GM19351 (cell line): ENCODE data around the gene TXNDC11.

Source experiments
- ATAC-seq: cut with Tn5 transposase; IDR thresholded peaks from one replicate; pipeline ENCODE4 v1.9.1; 2021; ENCODE audit warnings: mild to moderate bottlenecking, moderate library complexity; ENCODE audit not compliant: unreplicated experiment

TXNDC11 gene

DNA sequence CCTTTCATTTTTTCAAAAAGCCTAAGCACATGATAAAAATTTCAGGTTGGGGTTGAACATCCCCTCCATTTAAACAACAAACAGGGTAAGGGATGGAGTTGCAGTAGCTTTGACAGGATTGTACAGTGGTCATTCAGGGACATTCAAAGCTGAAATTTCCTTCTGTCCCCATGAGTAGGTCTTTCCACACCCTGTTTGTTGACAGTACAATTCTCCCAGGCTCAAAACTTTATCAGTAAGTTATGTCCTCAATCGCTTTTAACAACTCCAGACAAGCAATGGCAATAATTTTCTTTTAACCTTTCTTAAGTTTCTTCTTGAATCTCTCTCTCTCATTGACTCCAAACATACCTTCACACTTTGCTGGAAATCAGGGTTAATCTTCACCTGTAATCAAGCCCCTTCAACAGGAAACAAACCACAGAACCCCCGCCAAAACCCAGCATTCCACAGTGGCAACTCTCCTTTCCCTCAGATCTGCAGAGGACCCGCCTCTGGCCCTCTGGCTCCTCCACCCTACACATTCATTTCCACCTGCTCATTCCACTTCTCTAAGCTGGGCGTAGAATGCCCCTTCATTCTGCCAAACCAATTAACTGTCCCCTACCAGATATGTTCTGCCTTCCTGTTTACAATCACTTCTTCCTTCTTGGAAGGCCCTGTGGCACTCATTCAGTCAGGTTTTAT is 20.7 kb downstream of the TXNDC11 start:
- no peak for ATAC-seq

DNA sequence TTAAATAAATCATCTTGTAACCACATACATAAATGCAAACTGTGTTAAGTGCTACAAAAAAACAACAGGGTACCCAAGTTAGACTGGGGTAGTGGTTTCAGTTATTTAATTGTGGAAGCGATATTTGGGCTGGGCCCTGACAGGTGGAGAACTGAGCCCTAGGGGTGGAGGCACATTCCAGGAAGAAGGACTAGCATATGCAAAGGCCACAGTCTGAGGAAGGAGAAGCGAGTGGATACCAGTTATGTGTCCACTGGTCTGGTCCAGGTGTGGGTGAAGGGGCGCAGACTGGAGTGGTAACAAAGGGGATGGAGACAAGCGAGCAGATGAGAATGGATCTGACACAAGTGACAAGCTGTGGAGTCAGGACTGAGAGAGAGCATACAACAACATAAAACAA is 22.9 kb downstream of the TXNDC11 start:
- no peak for ATAC-seq

DNA sequence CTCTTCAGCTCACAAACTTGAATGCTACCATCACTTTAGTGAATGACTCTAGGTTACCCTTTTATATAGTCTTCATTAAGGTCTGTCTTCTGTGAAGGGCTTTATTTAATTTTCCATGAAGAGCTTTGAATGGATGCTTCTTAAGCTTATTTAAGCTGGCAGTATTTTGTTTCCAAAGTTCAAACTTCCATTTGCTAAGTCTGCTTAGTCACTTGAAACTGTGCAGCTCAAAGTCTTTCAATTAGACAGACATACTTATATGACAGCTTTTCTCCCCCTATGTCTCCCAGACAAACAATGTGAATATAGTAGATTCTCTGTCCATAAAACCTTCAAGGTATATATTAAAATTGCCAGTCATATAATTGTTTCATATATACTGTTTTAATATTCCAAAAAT is 23.5 kb downstream of the TXNDC11 start:
- no peak for ATAC-seq

DNA sequence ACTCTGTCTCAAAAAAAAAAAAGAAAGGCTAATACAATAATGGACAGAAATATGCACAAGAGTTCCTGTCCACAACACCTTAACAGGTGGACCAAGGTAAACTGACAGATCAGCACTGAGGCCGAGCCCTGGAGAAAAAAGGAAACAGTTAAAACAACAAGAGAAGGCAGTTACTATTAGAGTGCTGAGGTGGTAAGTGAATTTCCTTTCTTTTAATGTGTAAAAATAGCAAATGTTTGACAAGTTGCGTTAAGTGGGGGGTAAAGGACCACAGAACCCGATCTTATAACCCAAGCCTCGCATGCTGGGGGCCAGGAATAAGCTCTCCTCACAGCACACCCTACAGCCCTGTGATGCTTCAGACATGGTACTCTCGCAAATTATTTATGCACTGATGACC is 24.8 kb downstream of the TXNDC11 start:
- no peak for ATAC-seq

DNA sequence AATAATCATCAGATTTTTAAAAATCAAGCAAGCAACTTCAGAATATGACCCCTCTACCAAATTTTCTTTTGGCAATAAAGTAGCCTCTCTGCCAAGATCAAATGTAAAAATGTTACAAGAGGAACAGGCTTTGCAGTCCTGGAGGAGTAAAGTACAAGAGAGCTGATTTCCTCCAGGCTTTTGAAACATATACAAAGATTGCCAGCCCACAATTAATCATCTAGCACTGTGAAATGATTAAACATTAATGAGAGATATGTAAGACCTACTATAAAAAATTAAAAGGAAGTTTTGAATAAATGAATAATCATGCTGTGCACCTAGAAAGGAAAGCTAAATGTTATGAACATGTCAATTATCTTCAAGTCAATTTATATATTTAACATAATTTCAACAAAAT is 26.3 kb downstream of the TXNDC11 start:
- ATAC-seq = no peak

DNA sequence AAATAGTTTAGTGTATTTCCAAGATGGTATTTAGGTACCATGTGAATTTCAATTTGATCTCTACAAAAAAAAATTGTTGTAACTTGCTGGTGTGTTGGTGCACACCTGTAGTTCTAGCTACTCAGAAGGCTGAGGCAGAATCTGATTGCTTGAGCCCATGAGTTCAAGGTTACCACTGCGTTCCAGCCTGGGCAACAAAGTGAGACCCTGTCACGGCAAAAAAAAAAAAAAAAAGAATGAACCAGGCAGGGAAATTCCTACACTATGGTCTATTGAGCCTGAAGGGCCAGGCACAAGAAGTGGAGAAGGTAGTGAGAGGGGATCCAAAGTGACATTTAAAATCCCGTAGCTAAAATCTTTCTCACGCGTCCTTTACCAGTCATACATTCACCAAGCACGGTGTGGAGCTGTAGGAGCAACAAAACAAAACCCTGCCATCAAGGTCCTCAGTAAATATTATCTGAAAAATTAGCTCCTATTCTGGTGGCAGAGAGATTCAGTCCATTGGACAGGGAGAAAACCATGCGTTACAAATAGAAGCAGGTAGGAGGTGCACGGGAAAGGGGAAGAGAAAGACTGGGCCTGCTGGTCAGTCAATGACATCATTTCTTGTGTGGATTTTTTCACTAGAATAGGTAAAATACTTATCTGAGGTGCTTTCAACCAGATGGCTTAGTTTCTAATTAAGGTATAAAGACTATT is 27.3 kb downstream of the TXNDC11 start:
- ATAC-seq = no peak

DNA sequence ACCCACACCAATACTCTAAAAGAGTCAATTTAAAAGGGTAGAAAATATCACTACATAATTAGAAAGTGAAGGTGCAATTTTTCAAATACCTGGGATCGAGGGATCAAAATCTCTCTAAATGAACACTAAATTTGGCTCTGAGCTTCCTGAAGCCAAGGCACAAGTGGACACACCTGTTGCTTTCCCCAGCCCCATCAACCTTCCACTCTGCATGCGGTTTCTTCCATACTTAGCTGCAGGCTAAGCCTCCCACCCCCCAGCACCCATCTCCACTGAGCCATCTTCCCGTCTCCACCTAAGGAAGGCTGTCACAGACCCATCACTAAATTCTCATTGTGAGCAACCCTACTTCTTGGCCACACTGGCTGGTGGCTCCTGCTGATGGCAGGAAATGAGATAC is 30.5 kb downstream of the TXNDC11 start:
- ATAC-seq = no peak

DNA sequence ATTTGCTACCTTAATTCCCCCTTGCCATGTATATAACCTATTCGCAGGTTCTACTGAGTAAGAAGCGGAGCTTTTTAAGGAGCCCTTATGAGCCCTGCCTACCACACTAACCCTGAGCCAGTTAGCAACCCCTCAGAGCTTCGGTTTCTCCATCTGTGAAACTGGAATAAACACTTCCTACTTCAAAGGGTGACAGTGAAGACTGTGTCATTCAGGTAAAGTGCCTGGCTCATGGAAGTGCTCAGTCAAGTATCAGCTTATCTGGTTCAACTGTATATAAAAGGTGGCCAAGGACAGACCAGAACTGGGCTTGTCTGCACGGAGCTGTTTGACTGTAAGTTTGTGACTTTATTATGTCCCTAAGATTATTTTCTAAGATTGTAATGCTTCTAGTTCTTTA is 31.0 kb downstream of the TXNDC11 start:
- ATAC-seq = no peak

DNA sequence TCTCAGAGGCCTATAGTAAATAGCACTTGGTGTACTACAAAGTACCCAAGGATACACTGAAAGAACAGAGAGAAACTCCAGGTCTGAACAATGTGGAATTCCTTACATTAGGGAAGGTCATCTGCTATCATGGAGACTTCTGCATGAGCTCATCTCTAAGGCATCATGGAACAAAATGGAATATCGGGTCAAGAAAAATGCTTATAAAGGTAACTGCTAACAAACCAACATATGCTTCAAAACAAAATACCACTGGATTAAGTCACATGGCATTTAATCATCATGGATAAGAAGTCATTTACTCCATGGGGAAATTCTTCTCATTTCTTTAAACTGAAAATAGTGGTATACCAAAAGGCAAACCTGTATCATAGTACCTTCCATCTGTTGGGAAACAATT is 34.2 kb downstream of the TXNDC11 start:
- no peak for ATAC-seq

DNA sequence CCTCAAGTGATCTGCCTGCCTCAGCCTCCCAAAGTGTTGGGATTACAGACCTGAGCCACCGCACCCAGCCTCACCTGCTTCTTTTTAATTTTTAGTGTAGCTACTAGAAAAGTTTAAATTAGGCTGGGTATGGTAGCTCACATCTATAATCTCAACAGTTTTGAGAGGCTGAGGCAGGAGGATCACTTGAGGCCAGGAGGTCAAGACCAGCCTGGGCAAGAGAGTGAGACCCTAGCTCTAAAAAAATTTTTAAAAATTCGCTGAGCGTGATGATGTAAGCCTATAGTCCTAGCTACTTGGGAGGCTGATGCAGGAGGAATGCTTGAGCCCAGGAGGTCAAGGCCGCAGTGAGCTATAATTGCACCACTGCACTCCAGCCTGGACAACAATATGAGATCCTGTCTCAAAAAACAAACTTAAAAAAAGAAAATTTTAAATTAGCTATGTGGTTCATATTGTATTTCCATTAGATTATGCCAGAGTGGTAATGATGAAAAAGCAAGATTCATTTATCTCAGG is 34.9 kb downstream of the TXNDC11 start:
- ATAC-seq = no peak

DNA sequence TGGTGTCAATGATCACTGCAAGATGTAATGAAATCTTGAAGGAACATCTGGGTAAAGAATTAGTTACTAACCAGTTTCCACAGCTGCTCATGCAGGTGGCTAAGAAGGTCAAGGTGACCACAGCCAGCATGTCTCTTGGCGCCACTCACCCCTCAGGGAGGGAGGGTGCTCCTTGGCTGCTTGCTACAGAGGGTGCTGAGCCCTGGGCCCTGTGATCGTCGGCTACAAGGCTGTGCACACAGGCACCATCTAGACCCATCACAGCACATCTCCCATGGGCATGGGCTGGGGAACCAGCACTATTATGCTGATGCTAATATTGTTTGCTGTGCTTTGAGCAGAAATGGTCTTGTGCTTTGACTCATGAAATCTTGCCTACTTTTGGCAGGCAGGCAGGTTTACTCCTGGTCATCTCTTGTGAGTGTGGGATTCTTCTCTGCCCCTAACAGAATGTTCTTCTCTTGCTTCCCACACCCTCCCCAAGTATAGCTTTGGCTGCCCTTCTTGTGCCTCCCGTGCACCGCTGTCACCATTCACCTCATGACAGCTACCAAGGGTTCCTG is 36.4 kb downstream of the TXNDC11 start:
- ATAC-seq = no peak

DNA sequence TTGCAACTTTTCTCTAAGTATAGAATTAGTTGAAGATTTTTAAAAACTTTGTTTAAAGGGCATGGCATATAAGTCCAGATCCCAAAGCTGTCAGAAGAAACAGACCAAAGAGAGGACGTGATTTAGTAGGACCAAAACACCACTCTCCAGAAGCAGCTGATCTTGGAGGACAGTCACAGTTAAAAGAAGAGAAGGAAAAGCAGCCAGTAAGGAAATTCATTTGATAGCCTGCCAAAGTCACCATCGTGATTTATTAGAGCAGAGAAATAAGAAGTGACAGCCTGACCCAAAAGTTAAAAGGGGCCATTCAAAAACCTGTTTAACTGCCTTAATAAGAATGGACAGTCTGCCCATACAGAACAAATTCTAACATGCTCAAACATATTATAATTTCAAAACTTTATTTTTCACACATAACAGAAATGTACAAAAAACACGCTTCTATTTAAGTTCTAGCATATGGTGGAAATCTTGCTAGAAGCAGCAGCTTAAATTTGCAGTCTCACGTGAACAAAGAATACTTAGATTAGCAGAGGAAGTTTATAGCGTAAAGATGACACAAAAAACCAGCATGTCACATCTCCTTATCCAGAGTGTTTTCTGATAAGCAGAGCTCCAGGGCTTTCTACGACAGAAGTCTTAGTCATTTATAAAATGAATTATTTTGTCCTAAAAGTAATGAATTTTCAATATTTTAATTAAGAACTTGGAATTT is 37.2 kb downstream of the TXNDC11 start:
- ATAC-seq = no peak

DNA sequence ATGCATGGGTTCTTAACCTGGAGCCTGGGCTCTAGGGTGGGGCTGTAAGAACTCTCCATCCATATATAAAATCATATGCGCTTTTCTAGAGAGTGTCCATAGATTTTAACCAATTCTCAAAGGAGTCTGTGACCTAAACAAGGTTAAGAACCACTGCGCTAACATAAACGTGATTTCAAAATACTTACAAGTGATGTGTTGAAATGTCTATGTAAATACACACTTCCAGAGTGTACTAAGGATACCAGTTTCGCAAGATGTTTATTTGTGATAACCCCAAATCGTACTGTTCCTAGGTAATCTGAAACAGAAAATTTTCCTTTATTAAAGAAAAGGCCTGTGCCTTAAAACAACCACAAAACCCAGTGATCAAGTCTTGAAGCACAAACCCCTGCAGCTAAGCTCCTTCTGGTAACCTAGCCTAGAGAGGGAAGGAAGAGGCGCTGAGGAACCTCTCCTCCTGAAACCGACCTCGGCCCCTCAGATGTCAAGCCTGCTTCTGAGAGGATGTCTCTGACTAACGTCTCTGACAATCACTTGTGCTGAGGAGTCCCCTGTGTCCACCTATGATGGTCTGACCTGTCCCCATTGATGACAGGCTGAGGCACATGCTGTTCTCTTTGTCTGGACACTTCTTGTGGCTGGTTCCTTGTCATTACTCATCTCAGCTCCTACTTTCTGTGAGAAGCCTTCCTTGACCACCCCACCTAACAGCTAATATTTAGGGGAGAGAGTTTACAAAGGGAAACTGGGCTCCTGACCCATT is 42.2 kb downstream of the TXNDC11 start:
- ATAC-seq = no peak

DNA sequence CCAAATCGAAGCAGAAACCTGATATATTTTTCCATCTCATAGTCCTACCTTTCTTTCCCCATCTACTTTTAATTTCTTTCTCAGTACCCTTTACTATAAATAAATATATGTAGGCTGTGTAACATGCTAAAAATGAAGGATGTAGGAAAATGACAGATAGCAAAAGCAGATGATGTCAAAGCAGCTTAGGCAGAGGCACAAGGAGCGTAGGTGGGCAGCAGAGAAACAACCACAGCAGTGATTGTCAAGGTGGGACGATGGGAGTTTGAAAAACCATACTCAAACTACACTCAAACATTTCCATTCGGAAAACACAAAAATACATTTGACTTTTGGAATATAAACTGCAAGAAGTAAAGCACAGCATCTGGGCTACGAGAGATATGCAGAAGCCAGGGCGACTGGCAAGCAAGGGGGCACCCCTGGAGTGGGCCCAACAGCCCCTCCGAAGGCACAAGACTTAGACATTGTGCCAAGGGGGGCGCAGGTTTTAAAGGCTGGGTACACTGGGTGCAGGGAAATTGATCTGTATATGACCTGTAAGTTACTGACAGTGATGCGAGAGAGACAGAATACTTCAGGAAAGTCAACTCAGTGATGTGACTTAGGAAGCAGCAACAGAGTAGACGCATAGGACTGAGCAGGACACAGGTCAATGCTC is 43.3 kb downstream of the TXNDC11 start:
- no peak for ATAC-seq

DNA sequence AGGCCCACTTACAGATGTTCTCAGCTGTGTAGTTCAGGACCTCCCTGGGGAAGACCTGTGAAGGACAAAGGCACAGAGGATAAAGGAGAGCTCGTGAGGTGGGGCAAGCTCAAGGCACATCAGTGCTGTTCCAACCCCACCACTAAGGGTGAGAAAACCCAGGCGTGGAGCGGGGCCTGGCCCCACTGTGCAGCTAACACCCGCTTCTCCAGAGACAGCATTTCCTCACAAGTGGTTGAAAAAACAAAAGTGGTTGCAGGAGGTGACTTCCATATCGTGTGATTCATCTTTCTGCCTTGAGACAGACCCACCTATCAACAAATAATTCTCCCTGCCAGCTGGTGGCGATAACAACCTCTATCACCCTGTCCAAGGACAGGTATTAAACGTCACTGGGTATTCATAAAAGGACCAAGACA is 44.4 kb downstream of the TXNDC11 start:
- ATAC-seq = no peak

DNA sequence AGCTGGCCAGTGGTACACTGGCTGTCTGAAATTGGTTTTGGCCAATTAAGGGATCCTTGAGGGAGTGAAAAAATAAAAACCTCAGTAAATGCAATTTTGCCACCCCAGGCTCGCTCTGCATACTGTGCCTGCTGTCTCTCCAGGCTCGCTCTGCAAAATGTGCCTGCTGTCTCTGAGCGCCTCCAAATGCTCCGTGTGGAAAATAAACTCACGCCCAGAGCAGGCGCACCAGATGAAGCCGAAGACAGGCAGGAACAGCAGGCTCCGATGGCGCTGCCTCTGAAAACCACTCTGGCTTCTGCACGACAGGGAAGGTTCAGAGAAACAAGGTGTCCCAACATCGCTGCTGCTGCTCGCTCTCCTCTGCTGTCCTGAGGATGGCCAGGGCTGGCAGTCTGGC is 45.3 kb downstream of the TXNDC11 start:
- no peak for ATAC-seq

DNA sequence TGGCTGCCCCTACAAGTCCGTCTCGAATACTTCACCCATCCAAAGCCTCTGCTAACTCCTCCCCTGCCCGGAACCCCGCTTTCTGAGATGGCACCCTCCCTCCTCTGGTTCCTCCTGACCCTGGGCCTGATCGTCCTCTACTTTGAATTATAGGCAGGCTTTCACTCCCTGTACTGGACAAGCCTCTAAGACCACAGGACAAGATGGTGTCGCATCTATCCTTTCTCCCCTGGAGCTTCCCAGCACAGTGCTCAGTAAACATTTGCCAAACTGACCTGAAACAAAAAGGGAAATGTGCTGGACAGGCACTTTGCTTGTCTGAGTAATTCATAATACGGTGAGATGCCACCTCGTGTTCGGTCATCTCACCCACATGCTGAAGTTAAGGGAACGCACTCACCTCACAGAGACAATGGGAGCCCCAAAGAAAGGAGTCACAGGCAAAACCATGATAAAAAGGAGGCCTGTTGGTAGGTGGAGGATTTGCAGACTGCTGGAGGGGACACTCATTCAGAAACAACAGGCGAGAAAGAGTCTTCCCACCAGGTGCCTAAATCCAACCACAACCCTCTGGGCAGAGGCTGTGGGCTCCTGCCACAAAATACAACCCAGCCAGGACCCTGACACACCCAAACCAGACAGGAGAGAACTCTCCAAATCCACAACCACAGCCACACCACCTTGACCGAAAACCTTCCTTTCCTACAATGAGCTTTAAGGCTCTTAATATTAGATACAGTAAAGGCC is 46.2 kb downstream of the TXNDC11 start:
- ATAC-seq = no peak

DNA sequence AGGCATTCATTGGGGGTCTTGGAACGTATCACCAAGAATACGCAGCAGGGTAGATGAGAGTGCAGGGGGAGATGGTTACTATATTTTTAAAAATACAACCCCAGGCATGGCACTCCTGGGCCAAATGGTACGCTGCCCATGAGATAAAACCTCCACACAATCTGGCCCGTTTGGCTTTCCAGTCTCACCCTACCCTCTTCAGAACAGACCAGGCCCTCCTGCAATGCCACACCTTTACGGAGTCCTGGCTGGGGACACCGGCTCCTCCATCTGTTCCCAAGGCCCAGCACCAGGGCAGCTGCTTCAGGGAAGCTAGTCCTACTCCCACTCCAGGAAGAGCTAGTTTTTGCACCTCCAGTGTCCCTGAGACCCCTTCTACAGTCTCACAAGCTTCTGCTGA is 50.0 kb downstream of the TXNDC11 start:
- no peak for ATAC-seq

DNA sequence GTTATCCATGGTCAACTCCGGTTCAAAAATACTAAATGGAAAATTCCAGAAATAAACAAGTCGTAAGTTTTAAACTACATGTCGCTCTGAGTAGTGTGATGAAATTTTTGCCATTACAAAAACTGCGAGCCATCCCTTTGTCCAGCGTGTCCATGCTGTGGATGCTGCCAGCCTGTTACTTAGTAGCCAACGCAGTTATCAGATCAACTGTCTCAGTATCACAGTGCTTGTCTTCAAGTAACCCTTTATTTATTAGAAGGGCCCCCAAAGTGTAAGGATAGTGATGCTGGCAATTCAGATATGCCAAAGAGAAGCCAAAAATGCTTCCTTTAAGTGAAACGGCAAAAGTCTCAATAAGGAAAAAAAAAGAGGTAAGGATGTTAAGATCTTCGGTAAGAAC is 50.5 kb downstream of the TXNDC11 start:
- no peak for ATAC-seq

DNA sequence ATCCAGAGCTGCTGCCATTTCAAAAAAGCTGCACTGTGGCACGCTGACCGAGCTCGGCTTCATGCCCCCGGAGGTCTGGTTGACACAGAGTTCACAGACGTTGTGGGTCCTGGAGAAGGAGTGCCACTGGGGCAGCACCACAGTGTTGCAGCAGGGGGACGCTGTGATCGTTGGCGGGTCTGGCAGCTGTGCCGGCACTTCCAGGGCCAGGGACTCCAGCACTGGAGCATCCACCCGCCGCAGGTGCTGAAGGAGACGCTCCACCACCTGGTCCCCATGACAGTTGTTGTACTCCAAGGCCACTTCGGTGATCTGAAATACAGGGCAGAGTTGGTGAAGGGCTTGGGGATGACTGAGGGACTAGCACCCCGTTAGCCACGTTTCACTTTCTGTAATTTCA is 50.9 kb downstream of the TXNDC11 start:
- ATAC-seq = no peak
